CD14-positive monocyte (primary cell): ENCODE measurements around the gene LDHAL6A. TPM values are rescaled to one million over a fixed set of nuclear protein-coding genes. Genes with fewer than 3 reads are reported as not detected.

Experiments used
- DNase-seq, 3 donors: peaks; one replicate each; pipeline ENCODE4 v3.0.0-alpha.2; 2011 to 2022
- H2AFZ ChIP-seq: 2 replicates; pipeline ENCODE4 v1.6.0; 2012; ENCODE audit warnings: mild to moderate bottlenecking, low read depth, low read length, inconsistent platforms; ENCODE audit not compliant: insufficient read depth, poor library complexity, severe bottlenecking
- H3K27ac ChIP-seq, 2 donors: 1 replicate in 1 of 2; 2 replicates in 1 of 2; pipeline ENCODE4 v1.5.1; 2012 to 2013; ENCODE audit warnings: low read length in 2 of 2, control low read depth in 1 of 2, inconsistent platforms in 1 of 2, low read depth in 1 of 2, mild to moderate bottlenecking in 1 of 2
- H3K27me3 ChIP-seq, 2 donors: one replicate each; pipeline versions ENCODE4 v1.6.0 to v1.6.1; 2011 to 2013; ENCODE audit warnings: low read length in 2 of 2; ENCODE audit not compliant: control insufficient read depth in 2 of 2, insufficient read depth in 2 of 2
- H3K36me3 ChIP-seq, 2 donors: replicated peaks in 1 of 2; 1 replicate in 1 of 2; 2 replicates in 1 of 2; pipeline versions ENCODE4 v1.5.1 to v1.6.1; 2012 to 2013; ENCODE audit warnings: low read length in 2 of 2, control low read depth in 1 of 2, inconsistent platforms in 1 of 2, mild to moderate bottlenecking in 1 of 2; ENCODE audit not compliant: insufficient read depth in 2 of 2, control insufficient read depth in 1 of 2
- H3K4me1 ChIP-seq, 2 donors: 1 replicate in 1 of 2; 2 replicates in 1 of 2; pipeline versions ENCODE4 v1.5.1 to v1.6.1; 2012 to 2013; ENCODE audit warnings: low read length in 2 of 2, control low read depth in 1 of 2, inconsistent platforms in 1 of 2, mild to moderate bottlenecking in 1 of 2, moderate library complexity in 1 of 2; ENCODE audit not compliant: insufficient read depth in 2 of 2, control insufficient read depth in 1 of 2
- H3K4me2 ChIP-seq: replicated peaks from 2 replicates; pipeline ENCODE3; 2012; ENCODE audit warnings: low read length, moderate library complexity, mild to moderate bottlenecking; ENCODE audit not compliant: poor library complexity, severe bottlenecking; ENCODE audit errors: extremely low read depth
- H3K4me3 ChIP-seq, 3 experiments: fragments of 200-600 bp in 1 of 3; sonication (generic) in 1 of 3; replicated peaks in 1 of 3; 1 replicate in 2 of 3; 2 replicates in 1 of 3; pipeline ENCODE4 v1.5.1; 2011 to 2013; ENCODE audit warnings: low read length in 3 of 3, mild to moderate bottlenecking in 3 of 3, control low read depth in 2 of 3, low read depth in 2 of 3, inconsistent platforms in 1 of 3, moderate library complexity in 1 of 3
- H3K79me2 ChIP-seq: 2 replicates; pipeline ENCODE4 v1.6.0; 2012; ENCODE audit warnings: mild to moderate bottlenecking, control low read depth, inconsistent platforms, low read length, moderate library complexity; ENCODE audit not compliant: insufficient read depth
- H3K9ac ChIP-seq: 2 replicates; pipeline ENCODE4 v1.6.0; 2017; ENCODE audit warnings: low read length, mild to moderate bottlenecking; ENCODE audit not compliant: insufficient read depth, poor library complexity, severe bottlenecking
- H3K9me3 ChIP-seq, 2 donors: replicated peaks in 1 of 2; 1 replicate in 1 of 2; 2 replicates in 1 of 2; pipeline versions ENCODE4 v1.5.1 to v1.6.1; 2012 to 2013; ENCODE audit warnings: low read length in 2 of 2, control low read depth in 1 of 2; ENCODE audit not compliant: control insufficient read depth in 1 of 2, insufficient read depth in 1 of 2
- H4K20me1 ChIP-seq: 2 replicates; pipeline ENCODE4 v1.6.0; 2012; ENCODE audit warnings: mild to moderate bottlenecking, low read length, control low read depth, moderate library complexity; ENCODE audit not compliant: insufficient read depth
- H3K27ac Mint-ChIP-seq, 7 donors: one replicate each; pipeline ENCODE4 v1.8.0; 2020; ENCODE audit warnings: mild to moderate bottlenecking in 7 of 7, mixed read lengths in 7 of 7, moderate library complexity in 6 of 7, inconsistent platforms in 2 of 7
- H3K27me3 Mint-ChIP-seq, 3 donors: one replicate each; pipeline ENCODE4 v1.8.0; 2021 to 2022; ENCODE audit warnings: low read depth in 3 of 3, mild to moderate bottlenecking in 3 of 3, mixed read lengths in 3 of 3, moderate library complexity in 3 of 3, inconsistent platforms in 1 of 3
- H3K36me3 Mint-ChIP-seq, 2 donors: one replicate each; pipeline ENCODE4 v1.8.0; 2020; ENCODE audit warnings: mixed read lengths in 2 of 2, inconsistent platforms in 1 of 2, mild to moderate bottlenecking in 1 of 2
- H3K4me1 Mint-ChIP-seq: one replicate; pipeline ENCODE4 v1.8.0; 2020; ENCODE audit warnings: mild to moderate bottlenecking, mixed read lengths
- H3K4me3 Mint-ChIP-seq, 2 donors: one replicate each; pipeline ENCODE4 v1.8.0; 2020; ENCODE audit warnings: mild to moderate bottlenecking in 2 of 2, mixed read lengths in 2 of 2, moderate library complexity in 1 of 2
- H3K9me3 Mint-ChIP-seq, 7 donors: one replicate each; pipeline ENCODE4 v1.8.0; 2020 to 2022; ENCODE audit warnings: mixed read lengths in 7 of 7, mild to moderate bottlenecking in 6 of 7, moderate library complexity in 6 of 7, inconsistent platforms in 2 of 7
- CTCF ChIP-seq: fragments of 200-600 bp; IDR thresholded peaks from one replicate; pipeline ENCODE4 v1.8.0; 2022; ENCODE audit warnings: antibody characterized with exemption, mild to moderate bottlenecking
- WGBS: methylation state at CpG from one replicate; pipeline ENCODE4 v1.1.5; 2013; ENCODE audit warnings: missing lambda C conversion rate; ENCODE audit not compliant: insufficient coverage; 5-methylcytosine and 5-hydroxymethylcytosine counted together
- intact Hi-C, 2 donors: fragments of 100-400 bp; cut with micrococcal nuclease; formaldehyde crosslinking; loops; one replicate each; pipeline versions ENCODE4 v1.15.0 to v1.15.1; 2023
- polyA plus RNA-seq, 3 donors: library from polyadenylated mRNA; depleted of rRNA in 1 of 3; unstranded in 2 of 3; stranded (reverse) in 1 of 3; fragments of 300-500 nt in 2 of 3; fragments of >200 nt in 1 of 3; fragmentation: Illumina TruSeq in 2 of 3; gene quantifications; 1 replicate in 2 of 3; 2 replicates in 1 of 3; pipeline ENCODE4 v1.2.3, GENCODE V29; 2012 to 2021

Gene LDHAL6A
- polyA plus RNA-seq, 3 donors: not detected

GRCh38 chr11:18490319-18490718 is 34.7 kb downstream of the LDHAL6A start:
- Mint-ChIP-seq H3K4me3 (no peak overlapping the region), H3K4me1 (no peaks in the 10 kb centered on the region), H3K9me3 (peaks cover 0 to 3% (median 0%) of the 10 kb centered on the region in 7 donors), H3K27me3 (no peaks in the 10 kb centered on the region), H3K27ac (no peak overlapping the region), H3K36me3 (peaks cover 56 to 79% of the 10 kb centered on the region in 2 donors)
- Histone ChIP-seq H3K4me2 (no peak overlapping the region), H3K27ac (no peak overlapping the region), H4K20me1 (peaks cover 12% of the 10 kb centered on the region), H3K9ac (no peak overlapping the region), H3K4me3 (no peak overlapping the region), H3K27me3 (no peaks in the 10 kb centered on the region), H3K79me2 (no peaks in the 10 kb centered on the region), H3K9me3 (no peaks in the 10 kb centered on the region), H2AFZ (no peak overlapping the region), H3K36me3 (peaks cover 67 to 90% of the 10 kb centered on the region in 2 donors), H3K4me1 (no peaks in the 10 kb centered on the region)
- intact Hi-C loops: no loop called here
- TF ChIP-seq CTCF: no peak
- 100% methylated on average over 1 of the region's 1 CpG for WGBS
- DNase-seq: no peak

GRCh38 chr11:18490736-18491485 is 35.3 kb downstream of the LDHAL6A start:
- Histone ChIP-seq H2AFZ (no peak overlapping the region), H3K4me1 (no peaks in the 10 kb centered on the region), H3K36me3 (peaks cover 63 to 89% of the 10 kb centered on the region in 2 donors), H3K9ac (no peak overlapping the region), H3K4me3 (no peak overlapping the region), H3K27ac (no peak overlapping the region), H3K9me3 (no peaks in the 10 kb centered on the region), H3K79me2 (no peaks in the 10 kb centered on the region), H4K20me1 (peaks cover 18% of the 10 kb centered on the region), H3K27me3 (no peaks in the 10 kb centered on the region), H3K4me2 (no peak overlapping the region)
- intact Hi-C loops: no loop called here
- WGBS: 94% methylated on average over 8 of the region's 15 CpGs
- DNase-seq: no peak
- Mint-ChIP-seq H3K36me3 (peaks cover 57 to 79% of the 10 kb centered on the region in 2 donors), H3K4me3 (no peak overlapping the region), H3K27ac (peak overlapping the region in 3 of 7 donors; percentile 13 to 34 (median 33)), H3K9me3 (peaks cover 0 to 3% (median 0%) of the 10 kb centered on the region in 7 donors), H3K4me1 (no peaks in the 10 kb centered on the region), H3K27me3 (no peaks in the 10 kb centered on the region)
- no peak for TF ChIP-seq CTCF
